Tibial artery (tissue), 4 donors: ENCODE data around the gene VPS37C.
A peak's percentile ranks its signal among the peaks of the same experiment; 100 is the strongest.

Experiments used
- DNase-seq, 2 donors: peaks; one replicate each; pipeline ENCODE4 v3.0.0-alpha.2; 2019
- H3K27ac ChIP-seq, 2 donors: fragments of 200-600 bp; sonication (generic) in 1 of 2; 1 replicate in 1 of 2; 2 replicates in 1 of 2; pipeline ENCODE4 v1.5.1; 2018 to 2019; ENCODE audit warnings: mild to moderate bottlenecking in 1 of 2
- H3K27me3 ChIP-seq, 2 donors: fragments of 200-600 bp; sonication (generic) in 1 of 2; one replicate each; pipeline versions ENCODE4 v1.5.1 to v1.6.0; 2016 to 2019
- H3K36me3 ChIP-seq, 3 donors: fragments of 200-600 bp; sonication (generic) in 2 of 3; one replicate each; pipeline ENCODE4 v1.5.1; 2016 to 2019; ENCODE audit warnings: mild to moderate bottlenecking in 2 of 3
- H3K4me1 ChIP-seq, 4 donors: fragments of 200-600 bp; sonication (generic) in 2 of 4; 1 replicate in 3 of 4; 2 replicates in 1 of 4; pipeline ENCODE4 v1.5.1; 2016 to 2019
- H3K4me3 ChIP-seq, 2 donors: fragments of 200-600 bp; sonication (generic) in 1 of 2; 1 replicate in 1 of 2; 2 replicates in 1 of 2; pipeline ENCODE4 v1.5.1; 2018 to 2019; ENCODE audit warnings: mild to moderate bottlenecking in 2 of 2
- H3K9me3 ChIP-seq, 3 donors: fragments of 200-600 bp; sonication (generic) in 1 of 3; one replicate each; pipeline ENCODE4 v1.5.1; 2016 to 2019
- CTCF ChIP-seq, 2 experiments: fragments of 200-600 bp in 1 of 2; fragments of 450-650 bp in 1 of 2; IDR thresholded peaks; one replicate each; pipeline ENCODE4 v1.5.1; 2017 to 2019; ENCODE audit warnings: antibody characterized with exemption in 2 of 2, mild to moderate bottlenecking in 1 of 2, moderate library complexity in 1 of 2
- intact Hi-C: fragments of 100-400 bp; cut with DNase I; formaldehyde crosslinking; loops from one replicate; pipeline ENCODE4 v1.15.0; 2023; ENCODE audit warnings: low total_unique reads

VPS37C gene

GRCh38 chr11:61080986-61081590 is 80.1 kb downstream of the VPS37C start:
- Histone ChIP-seq H3K4me1 (no peaks in the 10 kb centered on the region), H3K9me3 (no peaks in the 10 kb centered on the region), H3K36me3 (no peaks in the 10 kb centered on the region), H3K27me3 (peaks cover 0 to 7% of the 10 kb centered on the region in 2 donors), H3K27ac (no peak overlapping the region), H3K4me3 (no peak overlapping the region)
- intact Hi-C loops = no loop called here
- TF ChIP-seq CTCF (IDR thresholded peaks at IDR 0.05) = no peak
- peak in 1 of 2 donors; percentile 46 for DNase-seq

GRCh38 chr11:61080526-61080925 is 80.7 kb downstream of the VPS37C start:
- Histone ChIP-seq H3K4me1 (no peaks in the 10 kb centered on the region), H3K27me3 (peaks cover 0 to 7% of the 10 kb centered on the region in 2 donors), H3K36me3 (no peaks in the 10 kb centered on the region), H3K9me3 (no peaks in the 10 kb centered on the region), H3K27ac (no peak overlapping the region), H3K4me3 (no peak overlapping the region)
- no peak for TF ChIP-seq CTCF (IDR thresholded peaks at IDR 0.05)
- intact Hi-C loops = no loop called here
- peak in 1 of 2 donors; percentile 16 for DNase-seq
